Measurements from ENCODE around the gene ULK4. TPM values are rescaled to one million over a fixed set of nuclear protein-coding genes. Genes with fewer than 3 reads are reported as not detected.

Gene ULK4
- polyA plus RNA-seq, 1 experiment: 1.6 TPM

DNA sequence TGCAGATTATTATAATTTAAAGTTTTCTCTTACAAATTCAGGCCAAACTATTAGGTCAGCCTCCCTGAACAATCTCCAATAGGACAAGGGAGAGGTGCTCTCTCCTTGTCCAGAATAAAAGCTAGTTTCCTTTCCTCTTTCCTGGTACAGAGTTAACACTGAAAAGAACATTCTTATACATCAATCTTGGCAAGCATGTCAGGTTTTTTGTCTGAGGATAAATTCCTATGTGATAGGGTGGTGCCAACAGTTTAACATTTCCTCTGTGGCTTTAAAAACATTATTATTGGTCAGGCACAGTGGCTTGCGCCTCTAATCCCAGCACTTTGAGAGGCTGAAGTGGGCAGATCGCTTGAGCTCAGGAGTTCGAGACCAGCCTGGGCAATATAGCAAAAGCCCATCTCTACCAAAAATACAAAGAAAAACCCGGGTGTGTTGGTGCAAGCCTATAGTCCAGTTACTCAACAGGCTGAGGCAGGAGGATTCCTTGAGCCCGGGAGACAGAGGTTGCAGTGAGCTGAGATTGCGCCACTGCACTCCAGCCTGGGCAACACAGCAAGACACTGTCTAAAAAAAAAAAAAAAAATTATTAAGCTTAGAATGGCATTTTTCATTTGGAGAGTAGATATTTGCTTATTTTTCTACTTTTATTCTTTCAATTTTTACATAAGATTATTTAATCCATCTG, 13.7 kb upstream of the ULK4 start:
- ChIA-PET CTCF (interaction anchor here (0.9 to 1.7 kb wide), 4 partner anchors 22 to 215 kb away, joined by 3 to 4 read pairs (median 3); no protein-coding TSS in a partner anchor), POLR2A (no interaction called here)
- no peak for DNase-seq (ENCODE audit: low read depth)
- H3K27me3 ChIP-seq (ENCODE audit: control insufficient read depth, insufficient read depth, low read length): no peaks in the 10 kb centered on the region; the same call in 1 of the 2 replicates
- H3K4me3 ChIP-seq (ENCODE audit: low read depth, low read length): no peak overlapping the region
- H3K36me3 ChIP-seq (ENCODE audit: control insufficient read depth, insufficient read depth, low read length): no peaks in the 10 kb centered on the region
- TF ChIP-seq, protein P1, sequence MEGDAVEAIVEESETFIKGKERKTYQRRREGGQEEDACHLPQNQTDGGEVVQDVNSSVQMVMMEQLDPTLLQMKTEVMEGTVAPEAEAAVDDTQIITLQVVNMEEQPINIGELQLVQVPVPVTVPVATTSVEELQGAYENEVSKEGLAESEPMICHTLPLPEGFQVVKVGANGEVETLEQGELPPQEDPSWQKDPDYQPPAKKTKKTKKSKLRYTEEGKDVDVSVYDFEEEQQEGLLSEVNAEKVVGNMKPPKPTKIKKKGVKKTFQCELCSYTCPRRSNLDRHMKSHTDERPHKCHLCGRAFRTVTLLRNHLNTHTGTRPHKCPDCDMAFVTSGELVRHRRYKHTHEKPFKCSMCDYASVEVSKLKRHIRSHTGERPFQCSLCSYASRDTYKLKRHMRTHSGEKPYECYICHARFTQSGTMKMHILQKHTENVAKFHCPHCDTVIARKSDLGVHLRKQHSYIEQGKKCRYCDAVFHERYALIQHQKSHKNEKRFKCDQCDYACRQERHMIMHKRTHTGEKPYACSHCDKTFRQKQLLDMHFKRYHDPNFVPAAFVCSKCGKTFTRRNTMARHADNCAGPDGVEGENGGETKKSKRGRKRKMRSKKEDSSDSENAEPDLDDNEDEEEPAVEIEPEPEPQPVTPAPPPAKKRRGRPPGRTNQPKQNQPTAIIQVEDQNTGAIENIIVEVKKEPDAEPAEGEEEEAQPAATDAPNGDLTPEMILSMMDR (IDR thresholded peaks at IDR 0.05; ENCODE audit: insufficient read depth, low read depth, low read length): no peak

DNA sequence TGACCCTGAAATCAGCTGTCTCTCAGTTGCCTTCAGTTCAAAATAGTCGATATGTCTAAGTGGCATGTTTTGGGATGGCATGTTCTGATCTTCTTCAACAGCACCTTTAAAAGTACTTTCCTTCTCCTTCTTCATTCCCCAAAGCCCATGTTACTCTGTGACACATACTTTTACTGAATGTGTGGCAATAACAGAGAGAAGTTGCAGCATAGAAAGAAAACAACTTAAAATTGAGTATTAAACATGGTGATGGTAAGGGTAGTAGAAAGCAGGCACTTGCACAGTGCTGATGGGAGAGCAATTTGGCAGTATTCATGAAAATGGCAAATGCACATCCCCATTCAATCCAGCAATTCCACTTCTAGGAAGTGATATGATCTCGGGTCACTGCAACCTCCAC, 12.3 kb upstream of the ULK4 start:
- TF ChIP-seq, protein P1 (IDR thresholded peaks at IDR 0.05; ENCODE audit: insufficient read depth, low read depth, low read length): no peak
- ChIA-PET POLR2A (no interaction called here), CTCF (no interaction called here)
- DNase-seq (ENCODE audit: low read depth): no peak
- H3K27me3 ChIP-seq (ENCODE audit: control insufficient read depth, insufficient read depth, low read length): peaks cover 1% of the 10 kb centered on the region; the same call in 1 of the 2 replicates
- H3K36me3 ChIP-seq (ENCODE audit: control insufficient read depth, insufficient read depth, low read length): no peaks in the 10 kb centered on the region
- no peak overlapping the region for H3K4me3 ChIP-seq (ENCODE audit: low read depth, low read length)

DNA sequence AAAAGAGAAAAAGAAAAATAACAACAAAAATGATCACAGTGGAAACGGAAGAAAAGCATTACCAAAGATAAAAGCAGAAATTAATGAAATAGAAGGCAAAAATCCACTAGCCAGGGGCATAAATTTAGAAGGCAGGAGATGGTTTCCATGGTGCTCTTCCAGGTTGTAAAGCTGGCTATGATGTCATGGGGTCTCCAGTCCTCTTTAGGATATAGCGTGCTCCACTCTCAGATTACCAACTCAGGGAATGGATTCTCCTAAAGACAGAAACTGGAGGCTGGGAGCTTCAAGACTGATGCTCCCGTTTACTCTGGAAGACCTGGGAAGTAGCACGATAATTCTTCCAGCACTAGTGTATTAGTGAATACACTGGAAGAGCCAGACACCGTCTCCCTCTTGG, 10.9 kb upstream of the ULK4 start:
- Histone ChIP-seq H3K4me3 (ENCODE audit: low read depth, low read length) (no peak overlapping the region), H3K36me3 (ENCODE audit: control insufficient read depth, insufficient read depth, low read length) (no peaks in the 10 kb centered on the region), H3K27me3 (ENCODE audit: control insufficient read depth, insufficient read depth, low read length) (peaks cover 1% of the 10 kb centered on the region; the same call in 1 of the 2 replicates)
- DNase-seq (ENCODE audit: low read depth): no peak
- CTCF ChIA-PET: interaction anchor here (0.7 kb wide), 1 partner anchor 25 kb away, joined by 3 read pairs; no protein-coding TSS in a partner anchor
- TF ChIP-seq, protein P1 (IDR thresholded peaks at IDR 0.05; ENCODE audit: insufficient read depth, low read depth, low read length): no peak
- POLR2A ChIA-PET: no interaction called here

DNA sequence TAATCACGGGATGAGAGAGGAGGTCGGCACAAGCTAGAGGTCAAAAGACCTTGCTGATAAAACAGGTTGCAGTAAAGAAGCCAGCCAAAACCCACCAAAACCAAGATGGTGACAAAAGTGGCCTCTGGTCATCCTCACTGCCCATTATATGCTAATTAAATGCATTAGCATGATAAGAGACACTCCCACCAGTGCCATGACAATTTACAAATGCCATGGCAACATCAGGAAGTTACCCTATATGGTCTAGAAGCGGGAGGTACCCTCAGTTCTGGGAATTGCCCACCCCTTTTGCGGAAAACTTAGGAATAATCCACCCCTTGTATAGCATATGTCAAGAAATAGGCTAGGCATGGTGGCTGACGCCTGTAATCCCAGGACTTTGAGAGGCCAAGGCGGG, 4.3 kb upstream of the ULK4 start:
- ChIA-PET CTCF (no interaction called here), POLR2A (no interaction called here)
- DNase-seq (ENCODE audit: low read depth): no peak
- 0 out of 2 replicates have a peak, but pooled peaks cover 1% of the 10 kb centered on the region for H3K27me3 ChIP-seq (ENCODE audit: control insufficient read depth, insufficient read depth, low read length)
- TF ChIP-seq, protein P1 (IDR thresholded peaks at IDR 0.05; ENCODE audit: insufficient read depth, low read depth, low read length): no peak
- no peaks in the 10 kb centered on the region for H3K36me3 ChIP-seq (ENCODE audit: control insufficient read depth, insufficient read depth, low read length)
- H3K4me3 ChIP-seq (ENCODE audit: low read depth, low read length): no peak overlapping the region

DNA sequence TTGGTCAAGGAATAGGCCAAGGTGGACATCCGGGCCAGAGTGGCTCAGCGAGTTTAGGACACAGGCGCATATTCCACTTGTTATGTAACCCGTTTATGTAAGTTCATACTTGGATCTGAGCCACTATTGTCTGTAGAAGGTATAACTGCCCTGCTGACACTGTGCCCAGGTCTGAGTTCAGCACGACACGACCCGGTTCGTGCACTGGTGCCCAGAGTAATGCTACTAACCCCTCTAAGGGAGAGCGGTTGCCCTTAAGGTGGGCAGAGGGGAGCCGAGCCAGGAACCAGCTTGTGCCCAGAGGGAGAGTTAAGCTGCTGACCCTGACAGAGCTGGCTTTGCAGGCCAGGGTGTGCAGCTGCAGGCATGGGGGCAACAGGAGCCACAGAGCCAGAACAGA, 1.9 kb upstream of the ULK4 start:
- H3K36me3 ChIP-seq (ENCODE audit: control insufficient read depth, insufficient read depth, low read length): no peaks in the 10 kb centered on the region
- ChIA-PET CTCF (no interaction called here), POLR2A (interaction anchor here (0.5 kb wide), 1 partner anchor 103 kb away, joined by 6 read pairs; no protein-coding TSS in a partner anchor)
- TF ChIP-seq, protein P1 (IDR thresholded peaks at IDR 0.05; ENCODE audit: insufficient read depth, low read depth, low read length): no peak
- no peak for DNase-seq (ENCODE audit: low read depth)
- no peak overlapping the region for H3K4me3 ChIP-seq (ENCODE audit: low read depth, low read length)
- H3K27me3 ChIP-seq (ENCODE audit: control insufficient read depth, insufficient read depth, low read length): no peaks in the 10 kb centered on the region

Data from BJ (cell line).